ENCODE data around the gene MGLL.
"Not testable (repeated sequence)": the region's sequence is repeated elsewhere in the genome, so short reads cannot be mapped to it uniquely, and the experiment has no call there.

The MGLL gene

DNA sequence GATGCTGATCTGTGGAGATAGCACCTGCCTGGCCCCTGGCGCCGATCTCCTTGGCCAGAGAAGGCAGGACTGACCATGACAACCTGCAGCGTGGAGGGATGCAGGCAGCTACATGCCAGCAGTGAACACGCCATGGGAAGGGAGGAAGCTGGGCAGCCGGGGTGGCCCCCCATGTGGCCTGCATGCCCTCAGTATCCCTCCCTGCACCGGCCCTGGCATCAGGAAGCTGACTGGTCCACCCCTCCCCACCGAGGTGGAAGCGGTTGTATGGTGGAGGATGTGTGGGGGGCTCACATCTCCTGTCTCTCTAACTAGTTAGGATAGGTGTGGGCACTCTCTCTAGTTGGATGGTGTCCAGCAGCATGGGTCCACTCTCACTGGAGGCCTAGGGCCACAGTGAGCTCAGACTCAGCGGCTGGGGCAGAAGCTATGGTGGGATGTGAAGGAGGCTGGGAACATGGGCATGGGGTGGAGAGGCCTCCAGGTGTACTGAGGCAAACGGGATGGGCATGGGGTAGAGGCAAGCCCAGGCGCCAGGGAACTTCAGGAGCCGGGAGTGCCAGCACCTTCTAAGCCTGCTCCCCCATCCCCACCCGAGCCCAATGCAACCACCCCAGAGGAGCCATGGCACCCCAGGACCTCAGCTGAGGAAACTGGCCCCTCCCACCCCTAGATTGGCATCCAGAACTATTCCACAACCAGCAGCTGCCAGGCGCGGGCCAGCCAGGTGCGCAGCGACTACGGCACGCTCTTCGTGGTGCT is 151.4 kb downstream of the MGLL start:
- DNase-seq: no peak

DNA sequence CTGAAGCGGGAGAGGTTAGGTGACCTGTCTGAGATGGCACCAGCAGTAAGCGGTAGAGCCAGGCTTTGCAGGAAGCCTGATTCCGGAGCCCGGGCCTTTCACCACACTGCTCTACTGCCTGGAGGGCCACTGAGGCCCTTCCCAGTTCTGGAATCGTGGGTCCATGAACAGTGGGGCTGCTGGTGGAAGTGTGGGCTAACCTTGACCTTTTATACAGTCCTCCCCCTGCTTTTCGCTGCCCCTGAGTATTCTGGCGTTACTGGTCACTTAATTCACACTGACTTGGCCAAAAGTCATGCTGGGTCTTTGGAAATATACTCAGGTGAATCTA is 152.1 kb downstream of the MGLL start:
- no peak for DNase-seq

DNA sequence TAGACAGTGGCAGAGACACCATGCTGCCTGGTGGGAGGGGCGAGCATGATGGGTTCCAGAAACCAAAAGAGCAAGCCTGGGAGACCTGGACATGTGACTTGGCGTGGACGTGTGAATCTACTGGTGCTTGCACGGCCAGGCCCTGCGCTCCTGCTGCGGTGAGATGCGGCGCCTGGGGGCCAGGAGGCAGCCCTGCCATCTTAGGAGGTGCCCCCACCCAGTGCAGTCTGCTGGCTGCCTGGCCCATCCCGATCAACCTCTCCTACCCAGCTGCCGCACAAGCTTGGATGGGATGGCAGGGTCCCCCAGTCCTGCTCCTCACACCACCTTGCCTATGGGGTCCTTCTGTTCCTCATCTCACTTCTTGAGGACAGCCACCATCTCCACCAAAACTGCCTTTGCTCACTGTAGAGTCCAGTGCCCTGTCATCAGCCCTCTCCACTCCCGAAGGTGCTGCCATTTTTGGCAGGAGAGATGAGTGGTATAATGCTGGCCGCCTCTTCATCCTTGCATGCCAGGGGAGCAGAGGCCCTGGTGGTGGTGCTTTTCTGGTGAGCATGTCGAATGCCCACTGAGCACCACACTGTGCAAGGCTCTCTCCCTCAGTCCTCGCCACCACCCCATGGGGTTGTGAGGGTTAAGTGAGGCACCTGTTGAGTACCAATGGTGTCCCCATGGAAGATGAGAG is 152.6 kb downstream of the MGLL start:
- no peak for DNase-seq

DNA sequence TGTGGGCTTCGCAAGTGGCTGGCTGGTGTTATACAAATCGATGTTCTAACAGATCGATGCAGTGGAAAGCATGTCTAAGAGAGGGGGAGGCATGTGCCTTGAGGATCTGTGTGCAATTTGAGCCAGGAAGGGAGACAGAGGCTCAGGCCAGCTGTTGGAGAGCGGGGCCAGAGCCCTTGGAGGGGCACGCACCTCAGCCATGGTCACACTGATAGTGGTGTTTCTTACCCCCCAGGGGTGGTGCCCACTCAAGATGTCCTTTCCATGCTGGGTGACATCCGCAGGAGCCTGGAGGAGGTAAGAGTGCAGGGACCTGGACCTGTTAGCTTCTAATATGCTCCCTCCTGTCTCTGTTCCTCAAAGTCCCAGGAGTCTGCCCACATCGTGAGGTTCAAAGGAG is 153.4 kb downstream of the MGLL start:
- no peak for DNase-seq

DNA sequence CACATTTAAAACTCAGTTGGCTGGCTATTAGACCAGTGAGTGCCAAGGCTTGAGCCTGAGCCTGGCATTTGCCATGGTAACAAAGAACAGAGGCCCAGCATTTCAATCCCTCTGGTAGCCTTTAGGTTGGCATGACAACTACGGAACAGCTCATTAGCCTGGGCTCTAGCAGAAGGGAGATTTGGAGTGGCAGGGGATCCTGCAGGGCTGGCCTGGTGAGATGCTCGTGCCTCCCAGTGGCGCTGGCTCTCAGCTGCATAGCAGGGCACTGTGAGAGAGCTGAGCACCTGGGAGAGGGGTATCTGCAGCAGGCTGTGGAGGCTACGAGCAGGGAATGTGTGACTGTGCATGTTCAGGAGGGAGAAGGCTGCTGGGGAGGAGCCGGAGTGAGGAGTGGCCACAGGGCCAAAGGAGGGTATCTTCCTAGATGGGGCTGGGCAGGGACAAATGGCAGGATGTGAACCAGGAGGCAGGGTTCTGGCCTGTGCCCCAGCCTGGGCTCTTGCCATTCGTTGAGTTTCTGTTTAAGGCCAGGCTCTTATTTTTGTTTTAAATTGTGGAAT is 155.1 kb downstream of the MGLL start:
- DNase-seq: no peak

DNA sequence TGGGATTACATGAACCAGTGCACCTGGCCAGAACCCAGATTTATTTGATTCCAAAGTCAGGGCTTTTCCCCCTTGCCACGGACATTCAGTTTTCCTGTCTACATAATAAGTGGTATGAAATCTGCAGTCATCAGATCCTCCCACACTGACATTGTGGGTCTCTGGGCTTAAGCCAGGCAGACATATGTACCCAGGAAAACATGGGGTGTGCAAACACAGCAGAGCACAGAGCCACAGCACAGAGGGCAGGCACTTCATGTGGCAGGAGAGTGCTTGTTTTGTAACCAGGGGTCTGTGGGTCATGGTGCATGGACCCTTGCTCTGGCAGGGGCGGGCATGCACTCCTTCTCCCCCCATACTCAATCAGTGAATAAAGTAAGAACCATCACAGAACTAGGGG is 155.6 kb downstream of the MGLL start:
- no peak for DNase-seq

DNA sequence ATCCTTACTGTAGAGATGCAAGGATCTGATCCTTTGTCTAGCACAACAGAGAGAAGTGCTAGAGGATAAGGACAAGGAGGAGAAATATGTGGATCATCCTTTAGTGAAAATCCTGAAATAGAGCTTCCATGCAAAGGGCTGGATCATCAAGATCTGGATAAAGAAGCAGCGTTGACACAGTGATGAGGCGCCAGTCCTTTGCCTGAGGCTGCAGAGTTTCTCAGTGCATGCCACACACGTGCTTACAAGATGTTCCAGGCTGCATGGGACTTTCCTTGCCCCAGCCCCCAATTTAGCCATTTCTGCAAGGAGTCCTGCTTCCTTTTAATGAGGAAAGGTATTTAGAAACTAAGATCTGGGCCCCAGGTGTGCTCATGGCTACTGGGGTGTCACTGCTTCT is 156.7 kb downstream of the MGLL start:
- no peak for DNase-seq

DNA sequence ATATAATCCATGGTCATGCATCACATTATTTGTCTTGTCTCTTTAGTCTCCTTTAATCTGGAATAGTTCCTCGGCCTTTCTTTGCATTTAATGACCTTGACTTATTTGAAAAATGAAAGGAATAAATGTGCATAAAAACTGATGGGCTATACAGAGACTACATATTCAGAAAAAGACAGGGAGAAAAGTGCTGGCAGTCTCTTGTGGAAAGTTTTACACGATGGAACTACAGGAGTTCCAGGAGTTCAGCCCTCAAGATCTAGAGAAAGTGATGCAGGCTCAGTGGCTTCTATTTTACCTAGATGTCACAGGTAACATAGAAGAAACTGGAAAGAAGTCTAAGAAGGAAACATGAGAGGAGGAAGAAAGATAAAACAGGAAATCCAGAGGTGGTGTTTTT is 157.2 kb downstream of the MGLL start:
- DNase-seq: no peak

DNA sequence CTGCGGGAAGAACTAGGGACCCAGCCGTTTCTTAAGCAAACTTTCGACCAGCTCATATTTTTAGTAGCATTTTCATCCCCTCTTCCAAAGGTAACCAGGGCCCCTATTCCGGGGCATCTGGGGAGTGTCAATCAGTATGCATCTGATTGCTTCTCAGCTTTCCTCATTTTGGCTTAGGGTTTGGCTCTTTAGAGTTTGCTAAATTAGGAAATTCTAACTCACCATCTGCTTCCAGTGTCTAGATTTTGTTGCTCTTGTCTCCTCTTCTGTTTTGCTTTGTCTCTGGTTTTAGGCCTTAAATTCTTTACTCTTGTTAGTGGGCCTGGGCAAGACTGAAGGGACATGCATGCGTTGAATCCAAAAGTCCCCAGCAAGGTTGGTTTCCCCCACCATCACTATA is 159.2 kb downstream of the MGLL start:
- DNase-seq: no peak

DNA sequence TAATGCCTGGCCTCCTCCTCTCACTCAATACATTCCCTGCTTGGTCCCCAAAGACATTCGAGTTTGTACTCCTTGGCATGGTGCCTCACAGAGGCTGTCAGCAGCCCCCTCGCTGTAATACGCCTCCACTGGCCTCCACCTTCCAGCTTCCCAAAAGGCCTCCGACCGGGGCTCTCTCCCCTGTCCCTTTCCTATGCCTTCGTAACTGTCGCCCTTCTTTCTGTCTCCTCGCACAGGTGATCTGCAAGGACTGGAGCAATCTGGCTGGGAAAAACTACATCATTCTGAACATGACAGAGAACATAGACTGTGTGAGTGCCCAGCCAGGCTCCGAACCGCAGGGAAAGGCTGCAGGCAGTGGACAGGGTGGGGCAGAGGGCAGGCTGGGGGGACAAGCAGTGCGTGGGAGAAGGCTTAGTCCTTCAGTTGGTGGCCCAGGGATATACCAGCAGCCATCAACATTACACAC is 160.3 kb downstream of the MGLL start:
- no peak for DNase-seq

DNA sequence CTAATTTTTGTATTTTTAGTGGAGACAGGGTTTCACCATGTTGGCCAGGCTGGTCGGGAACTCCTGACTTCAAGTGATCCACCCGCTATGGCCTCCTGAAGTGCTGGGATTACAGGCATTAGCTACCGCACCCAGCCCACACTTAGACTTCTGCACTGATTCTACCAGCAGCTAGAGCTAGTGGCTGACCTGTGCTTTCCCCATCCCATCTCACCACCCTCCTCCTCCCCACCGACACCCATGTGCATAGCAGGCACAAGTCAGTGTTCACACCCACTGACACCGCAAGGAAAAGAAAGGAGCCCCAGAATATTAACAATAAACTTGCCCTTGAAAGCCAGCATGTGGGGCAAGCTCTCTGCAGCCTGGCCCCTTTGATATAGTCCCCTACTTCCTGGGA is 160.7 kb downstream of the MGLL start:
- no peak for DNase-seq

DNA sequence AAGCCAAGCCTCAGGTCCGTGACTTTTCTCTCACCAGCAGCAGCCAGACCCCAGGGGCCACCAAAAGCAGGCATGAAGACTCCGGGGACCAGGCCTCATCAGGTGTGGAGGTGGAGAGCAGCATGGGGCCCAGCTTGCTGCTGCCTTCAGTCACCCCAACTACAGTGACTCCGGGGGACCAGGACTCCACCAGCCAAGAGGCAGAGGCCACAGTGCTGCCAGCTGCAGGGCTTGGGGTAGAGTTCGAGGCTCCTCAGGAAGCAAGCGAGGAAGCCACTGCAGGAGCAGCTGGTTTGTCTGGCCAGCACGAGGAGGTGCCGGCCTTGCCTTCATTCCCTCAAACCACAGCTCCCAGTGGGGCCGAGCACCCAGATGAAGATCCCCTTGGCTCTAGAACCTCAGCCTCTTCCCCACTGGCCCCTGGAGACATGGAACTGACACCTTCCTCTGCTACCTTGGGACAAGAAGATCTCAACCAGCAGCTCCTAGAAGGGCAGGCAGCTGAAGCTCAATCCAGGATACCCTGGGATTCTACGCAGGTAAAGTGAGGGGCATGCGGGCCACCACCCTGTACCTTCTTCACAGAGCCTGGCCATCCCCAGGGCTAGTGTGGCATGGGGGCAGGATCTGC is 161.6 kb downstream of the MGLL start:
- no peak for DNase-seq

DNA sequence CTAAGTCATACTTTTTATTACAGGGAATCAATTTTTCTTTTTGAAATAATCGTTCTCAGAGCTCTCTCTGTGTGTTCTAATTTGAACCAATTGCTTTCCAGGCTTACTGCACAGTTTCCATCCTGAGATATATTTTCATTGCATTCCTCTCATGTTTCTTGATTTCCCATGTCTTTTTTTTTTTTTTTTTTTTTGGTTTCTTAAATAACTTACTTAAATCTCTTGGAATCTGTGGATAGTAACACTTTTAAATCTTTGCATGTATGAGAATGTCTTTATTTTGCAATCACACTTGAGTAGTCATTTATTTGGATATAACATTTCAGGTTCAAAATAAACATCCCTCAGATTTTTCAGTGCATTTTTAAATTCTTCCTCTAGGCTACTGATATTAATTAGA is 164.1 kb downstream of the MGLL start:
- DNase-seq: no peak

DNA sequence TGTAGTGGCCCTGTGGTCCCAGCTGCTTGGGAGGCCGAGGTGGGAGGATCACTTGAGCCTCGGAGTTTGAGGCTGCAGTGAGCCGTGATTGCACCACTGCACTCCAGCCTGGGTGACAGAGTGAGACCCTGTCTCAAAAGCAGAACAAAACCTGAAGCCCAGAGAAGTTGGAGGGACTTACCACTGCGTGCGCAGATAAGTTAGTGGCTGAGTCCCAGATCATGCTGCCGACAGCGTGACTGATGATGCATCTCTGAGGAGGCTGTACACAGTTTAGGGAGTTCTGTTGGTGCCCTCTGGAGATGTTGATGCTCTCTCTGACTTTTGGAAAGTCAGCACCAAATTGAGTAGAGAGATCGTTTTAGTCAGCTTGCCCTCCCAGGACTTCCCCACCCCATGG is 165.4 kb downstream of the MGLL start:
- no peak for DNase-seq

DNA sequence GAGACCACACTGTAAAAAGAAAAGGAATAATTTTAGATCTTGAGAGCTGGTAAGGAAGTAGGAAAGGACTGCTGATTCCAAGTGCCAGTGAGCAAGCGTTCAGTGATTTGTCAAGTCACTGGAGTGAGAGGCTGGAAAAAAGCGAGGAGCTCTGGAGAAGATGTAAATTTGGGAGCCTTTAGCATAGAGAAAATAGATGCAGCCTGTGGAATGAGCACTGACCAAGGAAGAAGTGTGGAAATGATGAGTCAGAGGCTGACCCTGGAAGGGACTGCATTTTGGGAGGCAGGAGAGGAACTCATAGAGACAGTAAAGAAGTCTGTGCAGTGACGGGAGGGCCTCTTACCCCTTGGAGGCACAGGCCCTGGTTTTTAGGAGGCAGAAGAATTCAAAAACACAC is 166.7 kb downstream of the MGLL start:
- DNase-seq: no peak

DNA sequence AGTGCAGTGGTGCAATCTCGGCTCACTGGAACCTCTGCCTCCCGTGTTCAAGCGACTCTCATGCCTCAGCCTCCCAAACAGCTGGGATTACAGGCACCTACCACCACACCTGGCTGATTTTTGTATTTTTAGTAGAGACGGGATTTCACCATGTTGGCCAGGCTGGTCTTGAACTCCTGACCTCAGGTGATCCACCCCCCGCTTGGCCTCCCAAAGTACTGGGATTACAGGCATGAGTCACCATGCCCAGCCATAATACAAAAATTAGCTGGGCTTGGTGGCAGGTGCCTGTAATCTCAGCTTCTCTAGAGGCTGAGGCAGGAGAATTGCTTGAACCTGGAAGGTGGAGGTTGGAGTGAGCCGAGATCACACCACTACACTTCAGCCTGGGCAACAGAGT is 167.3 kb downstream of the MGLL start:
- not testable (repeated sequence) for DNase-seq

DNA sequence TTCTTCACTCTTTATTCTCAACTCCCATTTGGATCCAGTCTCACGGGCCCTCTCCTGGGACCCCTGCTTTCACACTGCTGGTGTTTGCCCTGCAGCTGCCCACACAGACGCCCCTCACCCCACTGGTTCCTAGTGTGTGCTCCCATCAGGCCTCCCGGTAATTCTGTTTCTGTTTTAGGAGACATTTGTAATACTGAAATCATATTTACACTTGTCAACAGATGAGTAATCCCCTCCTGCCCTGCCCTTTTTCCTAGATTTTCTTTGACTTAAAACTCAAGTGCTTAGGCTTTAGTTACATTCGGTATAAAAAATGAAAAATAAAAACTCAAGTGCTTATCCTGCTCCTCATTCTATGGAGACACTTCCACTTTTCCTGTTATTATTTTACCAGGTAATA is 167.9 kb downstream of the MGLL start:
- no peak for DNase-seq

DNA sequence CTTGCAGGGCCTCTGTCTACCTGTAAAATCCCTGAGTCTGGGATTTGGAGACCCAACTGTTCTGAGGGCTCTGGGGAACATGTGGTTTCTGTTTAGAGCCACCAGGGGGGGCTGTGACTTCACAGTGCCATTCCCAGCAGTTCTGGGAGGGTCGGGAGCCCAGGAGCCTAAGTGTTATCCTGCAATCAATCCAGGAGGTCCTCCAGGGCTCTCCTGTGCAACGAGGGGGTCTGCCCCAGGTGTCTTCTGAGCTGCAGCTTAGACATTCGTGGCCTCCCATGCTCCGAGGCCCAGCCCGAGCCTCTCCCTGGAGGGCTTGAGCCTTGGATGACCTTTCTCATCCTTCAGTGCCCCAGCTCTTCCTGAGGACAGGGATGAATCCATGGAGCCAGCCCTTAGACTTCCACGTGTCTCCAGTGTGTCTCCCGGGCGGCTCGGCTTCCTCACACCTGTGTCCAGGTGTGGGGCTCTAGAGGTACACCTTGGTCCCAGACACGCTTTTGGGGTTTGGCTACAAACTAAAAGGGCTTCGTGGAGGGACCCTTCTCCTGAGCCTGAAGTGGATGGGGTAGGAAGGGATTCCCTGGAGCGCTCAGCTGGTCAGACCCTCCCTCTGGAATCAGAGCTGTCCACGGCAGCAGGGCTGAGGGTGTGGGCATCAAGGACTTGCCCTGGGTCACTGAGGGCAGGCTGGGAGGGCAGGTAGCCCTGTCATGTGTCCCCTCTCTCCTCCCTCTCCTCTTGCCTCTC is 169.9 kb downstream of the MGLL start:
- DNase-seq: no peak

DNA sequence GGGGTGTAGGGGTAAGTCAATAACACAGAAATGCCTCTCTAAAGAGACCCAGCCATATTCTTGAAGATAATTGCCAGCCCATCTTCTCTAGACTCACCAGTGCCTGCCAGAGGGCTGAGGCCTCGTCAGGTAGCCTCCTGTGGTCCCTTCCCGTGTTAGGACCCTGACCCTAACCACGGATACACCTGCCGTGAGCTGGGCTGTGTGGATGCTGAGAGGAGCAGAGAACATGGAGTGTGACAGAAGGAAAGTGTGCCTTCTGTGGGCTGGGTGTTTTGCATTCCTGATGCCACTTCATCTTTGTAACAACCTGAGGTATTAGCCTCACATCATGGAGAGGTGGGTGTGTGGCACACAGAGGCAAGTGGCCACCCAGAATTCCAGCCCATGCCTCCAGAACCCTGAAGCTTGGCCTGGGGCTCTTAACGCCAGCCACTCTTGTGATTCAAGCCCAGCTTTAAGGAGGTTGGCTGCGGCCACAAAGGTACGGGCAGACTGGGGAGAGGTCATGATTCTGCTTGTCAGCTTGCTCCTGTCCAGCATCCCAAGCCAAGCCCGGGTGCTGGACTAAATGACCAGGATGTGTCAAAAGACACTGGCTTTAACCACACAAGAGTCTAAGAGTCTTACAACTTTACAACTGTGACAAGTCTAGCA is 170.7 kb downstream of the MGLL start:
- DNase-seq: no peak

DNA sequence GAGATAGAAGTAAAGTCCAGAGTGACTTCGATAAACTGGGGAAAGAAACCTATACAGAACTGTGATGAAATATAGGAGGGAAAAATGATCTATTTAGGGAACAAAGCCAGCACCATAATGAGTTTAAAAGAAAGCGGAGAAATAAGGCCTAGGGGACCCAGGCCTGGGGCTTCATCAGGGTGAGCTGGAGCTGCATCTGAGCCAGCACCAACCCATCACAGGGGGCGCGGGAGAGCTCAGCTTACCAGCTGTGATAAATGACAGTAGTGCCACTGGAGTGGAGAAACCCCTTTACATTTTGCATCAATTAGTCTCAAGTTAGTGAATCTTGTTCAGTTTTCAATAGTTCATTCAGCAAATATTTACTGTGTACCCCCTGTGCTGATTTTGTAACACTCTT is 172.1 kb downstream of the MGLL start:
- no peak for DNase-seq

DNA sequence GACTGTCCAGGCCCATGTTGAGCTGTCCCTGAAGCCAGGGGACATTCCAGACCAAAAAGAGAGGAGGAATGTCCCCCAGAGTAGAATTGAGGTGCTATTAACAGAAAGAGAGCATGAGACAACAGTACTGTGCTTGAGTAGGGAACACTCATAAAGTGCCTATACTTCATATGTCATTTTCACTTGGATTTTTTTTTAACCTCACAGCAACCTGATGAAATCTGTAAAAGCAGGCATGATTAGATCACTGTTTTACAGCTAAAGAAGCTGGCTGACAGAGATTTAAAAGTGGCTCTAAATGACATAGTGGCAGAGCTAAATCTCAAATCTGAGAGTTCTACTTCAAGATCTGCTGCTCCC is 174.5 kb downstream of the MGLL start:
- DNase-seq: no peak

DNA sequence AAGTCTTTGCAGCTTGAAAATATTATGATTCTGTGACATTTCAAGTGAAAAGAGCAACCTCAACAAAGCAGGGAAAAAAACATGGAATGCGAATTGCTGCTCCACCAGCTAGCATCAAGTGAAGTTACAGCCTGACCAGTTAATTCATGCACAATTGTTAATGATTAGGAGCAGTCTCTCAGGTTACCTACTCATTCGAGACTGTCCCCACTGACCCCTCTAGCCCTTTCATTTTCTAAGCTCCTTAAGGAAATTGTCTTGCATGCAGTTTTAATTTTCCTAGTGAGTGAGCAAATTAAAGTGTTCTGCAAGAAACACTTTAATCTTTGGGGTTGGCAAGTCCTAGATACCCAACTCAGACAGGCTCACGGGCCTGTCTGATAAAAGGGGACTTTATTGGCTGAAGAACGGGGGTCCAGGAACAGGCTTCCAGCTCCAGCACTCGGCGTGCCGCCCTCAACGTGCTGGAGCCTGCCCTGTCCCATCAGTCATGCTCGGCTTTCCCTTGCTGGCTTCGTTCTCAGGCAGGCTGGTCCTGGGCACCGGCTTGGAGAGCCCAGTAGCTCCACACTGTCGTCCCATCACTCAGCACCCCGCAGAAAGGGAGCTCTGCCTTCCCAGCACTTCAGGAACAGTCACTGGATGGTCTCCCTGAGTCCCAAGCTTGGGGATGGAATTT is 175.0 kb downstream of the MGLL start:
- DNase-seq: no peak
